K562 (cell line): ENCODE measurements around the gene TGFBR2. TPM values are rescaled to one million over a fixed set of nuclear protein-coding genes. Genes with fewer than 3 reads are reported as not detected.

Experiments used
- ATAC-seq: fragments of 200-7000 bp; cut with Tn5 transposase; 3 replicates; pipeline ENCODE4 v1.9.1; 2020; ENCODE audit warnings: moderate library complexity
- BruUV-seq: library from RNA; stranded (reverse); fragments of 400-500 nt; replicated peaks from 2 replicates; lab custom pipeline; 2021; lab: Mats Ljungman, UMichigan
- CTCF ChIA-PET: fragments of 300-600 bp; formaldehyde crosslinking; extraction: SDS; loops from one replicate; lab custom pipeline; 2021; ENCODE audit warnings: low intra/inter-chr PET ratio; lab: Yijun Ruan, JAX
- POLR2A ChIA-PET: fragments of 300-600, 350-650 bp; sonication (Branson Sonifier 250); formaldehyde crosslinking; extraction: SDS; loops from one replicate; lab custom pipeline; 2021; ENCODE audit warnings: antibody characterized with exemption, inconsistent platforms; lab: Yijun Ruan, JAX
- DNase-seq, 4 experiments: peaks; one replicate each; pipeline versions ENCODE4 v3.0.0 to v3.0.0-alpha.2; 2011 to 2018; ENCODE audit warnings: low spot score in 3 of 4, mixed read lengths in 3 of 4; ENCODE audit errors: extremely low read depth in 1 of 4
- FAIRE-seq: peaks from 2 replicates; lab custom pipeline; 2011; peaks lifted over from hg19 to GRCh38; lab: Jason Lieb, UNC
- H2AFZ ChIP-seq: 2 replicates; pipeline ENCODE4 v1.6.0; 2011; ENCODE audit warnings: low read depth, low read length, control low read depth, inconsistent platforms
- H3K27ac ChIP-seq: fragments of 200-600 bp; 3 replicates; pipeline ENCODE4 v1.8.0; 2011; ENCODE audit warnings: low read depth, mild to moderate bottlenecking, control low read depth, inconsistent platforms, low read length, moderate library complexity, mixed read lengths; ENCODE audit errors: extremely low read depth
- H3K27me3 ChIP-seq, 2 experiments: fragments of 300-600 bp in 1 of 2; 2 replicates in 1 of 2; 3 replicates in 1 of 2; pipeline versions ENCODE4 v1.6.0 to v1.8.0; 2011; ENCODE audit warnings: inconsistent platforms in 2 of 2, low read length in 2 of 2, mild to moderate bottlenecking in 1 of 2, mixed read lengths in 1 of 2, moderate library complexity in 1 of 2; ENCODE audit not compliant: control insufficient read depth in 2 of 2, insufficient read depth in 2 of 2
- H3K36me3 ChIP-seq: fragments of 300-600 bp; 3 replicates; pipeline ENCODE4 v1.8.0; 2011; ENCODE audit warnings: mild to moderate bottlenecking, low read length, inconsistent platforms; ENCODE audit not compliant: control insufficient read depth, insufficient read depth
- H3K4me1 ChIP-seq, 2 experiments: fragments of 200-600 bp in 1 of 2; replicated peaks in 1 of 2; 2 replicates in 1 of 2; 3 replicates in 1 of 2; pipeline versions ENCODE4 v1.5.1 to v1.8.0; 2011; ENCODE audit warnings: inconsistent platforms in 2 of 2, low read length in 2 of 2, mild to moderate bottlenecking in 1 of 2, mixed read lengths in 1 of 2, moderate library complexity in 1 of 2; ENCODE audit not compliant: control insufficient read depth in 2 of 2, insufficient read depth in 2 of 2
- H3K4me2 ChIP-seq: 2 replicates; pipeline ENCODE4 v1.6.1; 2011; ENCODE audit warnings: low read length, control low read depth, inconsistent platforms, mixed read lengths; ENCODE audit not compliant: insufficient read depth
- H3K4me3 ChIP-seq: fragments of 200-600 bp; sonication (generic), shearing (Covaris generic); 2 replicates; pipeline ENCODE4 v1.5.1; 2016; ENCODE audit warnings: control low read depth, inconsistent platforms
- H3K79me2 ChIP-seq: fragments of 200-600 bp; 3 replicates; pipeline ENCODE4 v1.8.0; 2011; ENCODE audit warnings: low read length, inconsistent platforms; ENCODE audit not compliant: control insufficient read depth, insufficient read depth
- H3K9ac ChIP-seq, 2 experiments: 2 replicates each; pipeline versions ENCODE4 v1.6.0 to v1.6.1; 2011; ENCODE audit warnings: low read depth in 2 of 2, low read length in 2 of 2, control low read depth in 1 of 2, inconsistent platforms in 1 of 2, mild to moderate bottlenecking in 1 of 2, mixed read lengths in 1 of 2; ENCODE audit not compliant: insufficient read depth in 1 of 2
- H3K9me1 ChIP-seq: one replicate; pipeline ENCODE4 v1.6.0; 2011; ENCODE audit warnings: inconsistent platforms, mild to moderate bottlenecking, low read length, moderate library complexity; ENCODE audit not compliant: control insufficient read depth, insufficient read depth
- H3K9me3 ChIP-seq: replicated peaks from 2 replicates; pipeline ENCODE4 v1.5.1; 2011; ENCODE audit warnings: low read depth, low read length, inconsistent platforms; ENCODE audit not compliant: control insufficient read depth, insufficient read depth
- H4K20me1 ChIP-seq: replicated peaks from 2 replicates; pipeline ENCODE4 v1.6.1; 2011; ENCODE audit warnings: low read length, inconsistent platforms, mixed read lengths; ENCODE audit not compliant: control insufficient read depth, insufficient read depth
- ELF4 ChIP-seq: fragments of 450-650 bp; formaldehyde crosslinking; IDR thresholded peaks from 2 replicates; pipeline ENCODE4 v1.4.0; 2022; ENCODE audit warnings: missing genetic modification characterization
- EP400 ChIP-seq: fragments of 450-650 bp; IDR thresholded peaks from 2 replicates; pipeline ENCODE4 v1.6.1; 2017; ENCODE audit warnings: antibody characterized with exemption, mild to moderate bottlenecking, moderate library complexity
- EWSR1 ChIP-seq: fragments of 450-650 bp; IDR thresholded peaks from 2 replicates; pipeline ENCODE4 v1.6.1; 2018; ENCODE audit warnings: borderline replicate concordance, mild to moderate bottlenecking, low read depth, moderate library complexity; ENCODE audit not compliant: partially characterized antibody
- NFE2L1 ChIP-seq: fragments of 450-650 bp; IDR thresholded peaks from 2 replicates; pipeline ENCODE4 v1.6.1; 2016; ENCODE audit warnings: missing genetic modification characterization, low read depth, mild to moderate bottlenecking, missing compliant biosample characterization, moderate library complexity, borderline replicate concordance
- NR2C1 ChIP-seq, 2 experiments: fragments of 450-650 bp; IDR thresholded peaks; 2 replicates each; pipeline ENCODE4 v1.6.1; 2017; ENCODE audit warnings: mild to moderate bottlenecking in 2 of 2, antibody characterized with exemption in 1 of 2, inconsistent platforms in 1 of 2, missing compliant biosample characterization in 1 of 2, missing genetic modification characterization in 1 of 2
- PHF20 ChIP-seq: fragments of 450-650 bp; IDR thresholded peaks from 2 replicates; pipeline ENCODE4 v1.6.1; 2018; ENCODE audit not compliant: partially characterized antibody
- ZNF224 ChIP-seq: sonication (generic); formaldehyde crosslinking; IDR thresholded peaks from 2 replicates; pipeline ENCODE4 v1.8.0; 2022; ENCODE audit warnings: mild to moderate bottlenecking, missing genetic modification reagents
- ZNF3 ChIP-seq: fragments of 250-450 bp; sonication (Bioruptor Pico); IDR thresholded peaks from 2 replicates; pipeline ENCODE4 v1.5.0; 2021; ENCODE audit warnings: mild to moderate bottlenecking, moderate library complexity
- ZNF407 ChIP-seq: fragments of 450-650 bp; IDR thresholded peaks from 2 replicates; pipeline ENCODE4 v1.6.1; 2016; ENCODE audit warnings: low read depth
- in situ Hi-C: fragments of 300-500 bp; cut with MboI; formaldehyde crosslinking; loops from 4 replicates; pipeline ENCODE4 v1.15.0; 2018; ENCODE audit warnings: inconsistent platforms, mixed read lengths
- intact Hi-C: fragments of 100-400 bp; cut with micrococcal nuclease; formaldehyde crosslinking; loops from 2 replicates; pipeline ENCODE4 v1.14.2; 2022
- polyA plus RNA-seq, 8 experiments: library from polyadenylated mRNA; depleted of rRNA in 4 of 8; stranded (reverse) in 5 of 8; unstranded in 3 of 8; fragments of >200 nt; fragmentation: Nextera tagmentation in 2 of 8; fragmentation: Illumina TruSeq in 1 of 8; extraction: Ambion mirVana in 2 of 8; extraction: Trizol in 1 of 8; gene quantifications; 2 replicates each; pipeline versions ENCODE4 v1.2.1 to v1.2.3, GENCODE V29; 2011 to 2014; ENCODE audit warnings: inconsistent platforms in 1 of 8, missing spikeins in 1 of 8
- total RNA-seq, 7 experiments: library from RNA; depleted of rRNA in 6 of 7; stranded (reverse); fragments of >200 nt in 6 of 7; fragmentation: Illumina TruSeq in 2 of 7; extraction: Trizol in 2 of 7; gene quantifications; 2 replicates each; pipeline versions ENCODE4 v1.2.1 to v1.2.3, GENCODE V29; 2011 to 2021; ENCODE audit warnings: low replicate concordance in 1 of 7
- TF ChIP-seq, protein P1 (sequence below): fragments of 450-650 bp; formaldehyde crosslinking; IDR thresholded peaks from 2 replicates; pipeline ENCODE4 v1.4.0; 2020; ENCODE audit warnings: mild to moderate bottlenecking, moderate library complexity
- TF ChIP-seq, protein P2 (sequence below): fragments of 250-450 bp; sonication (Bioruptor Pico); IDR thresholded peaks from 2 replicates; pipeline ENCODE4 v1.4.0; 2020; ENCODE audit warnings: mild to moderate bottlenecking

Gene TGFBR2
- total and polyA plus RNA-seq, 9 of the 15 experiments (the other 6 are each of a cell fraction or from before 2014, with no cell fraction given): 0.11 to 0.84 (median 0.24) TPM

GRCh38 chr3:30577788-30578187, 28.6 kb upstream of the TGFBR2 start:
- Histone ChIP-seq H3K36me3 (no peaks in the 10 kb centered on the region), H2AFZ (no peak overlapping the region), H3K4me3 (no peak overlapping the region), H3K4me1 (no peaks in the 10 kb centered on the region), H3K9ac (no peak overlapping the region), H4K20me1 (no peaks in the 10 kb centered on the region), H3K79me2 (no peaks in the 10 kb centered on the region), H3K9me3 (no peaks in the 10 kb centered on the region), H3K4me2 (no peak overlapping the region), H3K27ac (no peak overlapping the region), H3K27me3 (no peaks in the 10 kb centered on the region), H3K9me1 (no peaks in the 10 kb centered on the region)
- intact Hi-C loops (no loop called here), in situ Hi-C loops (no loop called here)
- ATAC-seq (no peak), FAIRE-seq (no peak), DNase-seq (no peak)
- no TSS peak for BruUV-seq
- POLR2A ChIA-PET: no interaction called here
- CTCF ChIA-PET: no interaction called here
- TF ChIP-seq ELF4 (CRISPR knock-in tag): no peak
- no peak for TF ChIP-seq ZNF3
- TF ChIP-seq, protein P1, sequence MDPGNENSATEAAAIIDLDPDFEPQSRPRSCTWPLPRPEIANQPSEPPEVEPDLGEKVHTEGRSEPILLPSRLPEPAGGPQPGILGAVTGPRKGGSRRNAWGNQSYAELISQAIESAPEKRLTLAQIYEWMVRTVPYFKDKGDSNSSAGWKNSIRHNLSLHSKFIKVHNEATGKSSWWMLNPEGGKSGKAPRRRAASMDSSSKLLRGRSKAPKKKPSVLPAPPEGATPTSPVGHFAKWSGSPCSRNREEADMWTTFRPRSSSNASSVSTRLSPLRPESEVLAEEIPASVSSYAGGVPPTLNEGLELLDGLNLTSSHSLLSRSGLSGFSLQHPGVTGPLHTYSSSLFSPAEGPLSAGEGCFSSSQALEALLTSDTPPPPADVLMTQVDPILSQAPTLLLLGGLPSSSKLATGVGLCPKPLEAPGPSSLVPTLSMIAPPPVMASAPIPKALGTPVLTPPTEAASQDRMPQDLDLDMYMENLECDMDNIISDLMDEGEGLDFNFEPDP (CRISPR knock-in tag): no peak
- TF ChIP-seq, protein P2, sequence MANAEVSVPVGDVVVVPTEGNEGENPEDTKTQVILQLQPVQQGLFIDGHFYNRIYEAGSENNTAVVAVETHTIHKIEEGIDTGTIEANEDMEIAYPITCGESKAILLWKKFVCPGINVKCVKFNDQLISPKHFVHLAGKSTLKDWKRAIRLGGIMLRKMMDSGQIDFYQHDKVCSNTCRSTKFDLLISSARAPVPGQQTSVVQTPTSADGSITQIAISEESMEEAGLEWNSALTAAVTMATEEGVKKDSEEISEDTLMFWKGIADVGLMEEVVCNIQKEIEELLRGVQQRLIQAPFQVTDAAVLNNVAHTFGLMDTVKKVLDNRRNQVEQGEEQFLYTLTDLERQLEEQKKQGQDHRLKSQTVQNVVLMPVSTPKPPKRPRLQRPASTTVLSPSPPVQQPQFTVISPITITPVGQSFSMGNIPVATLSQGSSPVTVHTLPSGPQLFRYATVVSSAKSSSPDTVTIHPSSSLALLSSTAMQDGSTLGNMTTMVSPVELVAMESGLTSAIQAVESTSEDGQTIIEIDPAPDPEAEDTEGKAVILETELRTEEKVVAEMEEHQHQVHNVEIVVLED (CRISPR knock-in tag): no peak
- TF ChIP-seq ZNF407: no peak
- TF ChIP-seq EWSR1: no peak
- no peak for TF ChIP-seq NR2C1 (IDR thresholded peaks at IDR 0.05)
- TF ChIP-seq NR2C1 (tag; IDR thresholded peaks at IDR 0.05): no peak
- no peak for TF ChIP-seq NFE2L1
- no peak for TF ChIP-seq EP400
- no peak for TF ChIP-seq PHF20
- TF ChIP-seq ZNF224 (CRISPR knock-in tag): no peak
